A549 (cell line): ENCODE results near the gene TFF2. TPM values are rescaled to one million over a fixed set of nuclear protein-coding genes. Genes with fewer than 3 reads are reported as not detected.

Experiments used
- ATAC-seq, 2 experiments: fragments of 200-7000 bp in 1 of 2; fragments of >200 bp in 1 of 2; cut with Nextera tagmentation in 1 of 2; cut with Tn5 transposase in 1 of 2; 3 replicates each; pipeline versions ENCODE4 v1.8.0 to v1.9.1; 2018 to 2020; ENCODE audit warnings: mild to moderate bottlenecking in 1 of 2, moderate library complexity in 1 of 2
- CTCF ChIA-PET: fragments of 300-600 bp; sonication (Branson Sonifier 250); formaldehyde crosslinking; extraction: SDS; loops from one replicate; lab custom pipeline; 2021; ENCODE audit warnings: antibody characterized with exemption, inconsistent platforms; lab: Yijun Ruan, JAX
- POLR2A ChIA-PET: fragments of 350-600 bp; formaldehyde crosslinking; extraction: SDS; loops from one replicate; lab custom pipeline; 2021; ENCODE audit warnings: antibody characterized with exemption, inconsistent platforms; lab: Yijun Ruan, JAX
- DNase-seq, 2 experiments: peaks; one replicate each; pipeline versions ENCODE4 v3.0.0 to v3.0.0-alpha.2; 2011 to 2016; ENCODE audit warnings: low read depth in 1 of 2, low spot score in 1 of 2
- FAIRE-seq: peaks from 2 replicates; lab custom pipeline; 2011; peaks lifted over from hg19 to GRCh38; lab: Jason Lieb, UNC
- H3K27ac ChIP-seq, 2 experiments: fragments of >200 bp; sonication (Bioruptor Twin); formaldehyde crosslinking; 3 replicates each; pipeline ENCODE4 v1.5.1; 2016 to 2017
- H3K4me1 ChIP-seq: fragments of >200 bp; sonication (Bioruptor Twin); formaldehyde crosslinking; 3 replicates; pipeline ENCODE4 v1.6.1; 2016
- H3K4me2 ChIP-seq: fragments of >200 bp; sonication (Bioruptor Twin); formaldehyde crosslinking; 3 replicates; pipeline ENCODE4 v1.6.1; 2016
- H3K4me3 ChIP-seq: fragments of >200 bp; sonication (Bioruptor Twin); formaldehyde crosslinking; 3 replicates; pipeline ENCODE4 v1.5.1; 2016
- H3K9me3 ChIP-seq: fragments of >200 bp; sonication (Bioruptor Twin); formaldehyde crosslinking; 3 replicates; pipeline ENCODE4 v1.6.1; 2016
- BHLHE40 ChIP-seq: IDR thresholded peaks from 2 replicates; pipeline ENCODE4 v1.6.1; 2012; ENCODE audit warnings: low read depth, low read length, inconsistent platforms
- CHD2 ChIP-seq: fragments of 150-350 bp; IDR thresholded peaks from 2 replicates; pipeline ENCODE4 v1.6.1; 2014; ENCODE audit warnings: low read length; ENCODE audit not compliant: partially characterized antibody
- CHD4 ChIP-seq: fragments of 200-600 bp; sonication (generic); IDR thresholded peaks from 2 replicates; pipeline ENCODE4 v1.6.1; 2016; ENCODE audit warnings: antibody characterized with exemption, mild to moderate bottlenecking, borderline replicate concordance
- FOXS1 ChIP-seq: fragments of 250-450 bp; sonication (Bioruptor Pico); IDR thresholded peaks from 2 replicates; pipeline ENCODE4 v1.5.0; 2020; ENCODE audit warnings: mild to moderate bottlenecking, moderate library complexity
- HDAC2 ChIP-seq: fragments of 200-600 bp; sonication (generic); IDR thresholded peaks from 2 replicates; pipeline ENCODE4 v1.6.1; 2016
- HEYL ChIP-seq: fragments of 250-450 bp; sonication (Bioruptor Pico); IDR thresholded peaks from 2 replicates; pipeline ENCODE4 v1.8.0; 2021; ENCODE audit warnings: mild to moderate bottlenecking, moderate library complexity
- HOXA7 ChIP-seq: fragments of 250-450 bp; sonication (Bioruptor Pico); IDR thresholded peaks from 2 replicates; pipeline ENCODE4 v1.5.0; 2020; ENCODE audit warnings: mild to moderate bottlenecking, moderate library complexity
- HOXB5 ChIP-seq: fragments of 250-450 bp; sonication (Bioruptor Pico); IDR thresholded peaks from 2 replicates; pipeline ENCODE4 v1.5.0; 2020; ENCODE audit warnings: mild to moderate bottlenecking, moderate library complexity
- JUNB ChIP-seq: fragments of >200 bp; sonication (Bioruptor Twin); formaldehyde crosslinking; IDR thresholded peaks from 2 replicates; pipeline ENCODE4 v1.6.1; 2016
- KDM1A ChIP-seq: fragments of 200-600 bp; sonication (generic); IDR thresholded peaks from 2 replicates; pipeline ENCODE4 v1.6.1; 2016; ENCODE audit warnings: low read depth, mild to moderate bottlenecking
- KDM5A ChIP-seq: fragments of 200-600 bp; sonication (generic); IDR thresholded peaks from 2 replicates; pipeline ENCODE4 v1.6.1; 2016; ENCODE audit warnings: antibody characterized with exemption, mild to moderate bottlenecking
- MAFK ChIP-seq: fragments of 450-650 bp; IDR thresholded peaks from 2 replicates; pipeline ENCODE4 v1.6.1; 2014; ENCODE audit not compliant: partially characterized antibody
- NPAS2 ChIP-seq: fragments of 250-450 bp; sonication (Bioruptor Pico); IDR thresholded peaks from 2 replicates; pipeline ENCODE4 v1.8.0; 2022; ENCODE audit warnings: mild to moderate bottlenecking, moderate library complexity, borderline replicate concordance
- PHF8 ChIP-seq: fragments of 200-600 bp; sonication (generic); IDR thresholded peaks from 2 replicates; pipeline ENCODE4 v1.6.1; 2016; ENCODE audit warnings: low read depth, mild to moderate bottlenecking, antibody characterized with exemption, moderate library complexity, borderline replicate concordance
- RAD21 ChIP-seq, 2 experiments: fragments of >200 bp in 1 of 2; sonication (Bioruptor Twin) in 1 of 2; formaldehyde crosslinking in 1 of 2; IDR thresholded peaks in 1 of 2; conservative IDR thresholded peaks in 1 of 2; 2 replicates in 1 of 2; 3 replicates in 1 of 2; pipeline ENCODE4 v1.6.1; 2012 to 2018; ENCODE audit warnings: inconsistent platforms in 1 of 2
- RARB ChIP-seq: fragments of 250-450 bp; sonication (Bioruptor Pico); IDR thresholded peaks from 2 replicates; pipeline ENCODE4 v1.8.0; 2021; ENCODE audit warnings: mild to moderate bottlenecking, moderate library complexity
- SMC3 ChIP-seq: fragments of >200 bp; sonication (Bioruptor Twin); formaldehyde crosslinking; IDR thresholded peaks from 3 replicates; pipeline ENCODE4 v1.6.1; 2018; ENCODE audit warnings: inconsistent platforms
- SREBF2 ChIP-seq: fragments of 450-650 bp; IDR thresholded peaks from 2 replicates; pipeline ENCODE4 v1.6.1; 2014; ENCODE audit warnings: mild to moderate bottlenecking, moderate library complexity
- ZC3H11A ChIP-seq: fragments of 450-650 bp; IDR thresholded peaks from 2 replicates; pipeline ENCODE4 v1.6.1; 2014; ENCODE audit warnings: antibody characterized with exemption, mild to moderate bottlenecking
- ZNF302 ChIP-seq: fragments of 250-450 bp; sonication (Bioruptor Pico); IDR thresholded peaks from 2 replicates; pipeline ENCODE4 v1.9.0; 2021; ENCODE audit warnings: inconsistent platforms, mild to moderate bottlenecking, moderate library complexity
- WGBS: methylation state at CpG from one replicate; pipeline ENCODE4 v1.1.6; 2017; ENCODE audit errors: missing lambda C conversion rate; 5-methylcytosine and 5-hydroxymethylcytosine counted together
- polyA plus RNA-seq, 4 experiments: library from polyadenylated mRNA; depleted of rRNA in 3 of 4; stranded (reverse); fragments of >200 nt; fragmentation: RNase III in 1 of 4; extraction: RNeasy Plus Mini Kit Qiagen cat#74134 plus additional on column Dnase treatment in 1 of 4; gene quantifications; 2 replicates in 3 of 4; 3 replicates in 1 of 4; pipeline ENCODE4 v1.2.3, GENCODE V29; 2011 to 2017
- TF ChIP-seq, protein P1 (sequence below): fragments of >200 bp; sonication (Bioruptor Twin); formaldehyde crosslinking; IDR thresholded peaks from 3 replicates; pipeline ENCODE4 v1.6.1; 2016
- TF ChIP-seq, protein P2 (sequence below): fragments of 250-450 bp; sonication (Bioruptor Pico); IDR thresholded peaks from 2 replicates; pipeline ENCODE4 v1.5.0; 2020; ENCODE audit warnings: low read depth, mild to moderate bottlenecking, moderate library complexity
- TF ChIP-seq, protein P3 (sequence below): fragments of >200 bp; sonication (Bioruptor Twin); formaldehyde crosslinking; IDR thresholded peaks from 3 replicates; pipeline ENCODE4 v1.5.1; 2016

The TFF2 gene
- polyA plus RNA-seq, 2 of the 4 experiments (the other 2 are of a cell fraction): not detected

DNA sequence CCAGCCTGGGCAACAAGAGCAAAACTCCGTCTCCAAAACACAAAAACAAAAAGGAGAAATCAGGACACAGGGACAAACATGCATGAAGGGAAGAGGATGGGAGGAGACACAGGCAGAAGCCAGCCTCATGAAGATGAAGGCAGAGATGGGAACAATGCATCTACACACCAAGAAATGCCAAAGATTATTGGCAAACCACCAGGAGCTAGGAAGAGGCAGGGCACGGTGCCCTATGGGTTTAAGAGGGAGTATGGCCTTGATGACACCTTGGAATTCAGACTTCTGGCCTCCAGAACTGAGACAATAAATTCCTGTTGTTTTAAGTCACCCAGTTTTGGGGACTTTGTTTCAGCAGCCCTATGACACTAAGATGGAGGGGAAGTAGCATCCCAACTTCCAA lies 39.9 kb upstream of the TFF2 start:
- FAIRE-seq: no peak
- no peak for ATAC-seq
- no peak for DNase-seq
- no peak overlapping the region for H3K27ac ChIP-seq
- TF ChIP-seq ZC3H11A: no peak
- TF ChIP-seq RARB (CRISPR knock-in tag): no peak
- no peak for TF ChIP-seq PHF8
- TF ChIP-seq CHD4: no peak
- TF ChIP-seq, protein P1, sequence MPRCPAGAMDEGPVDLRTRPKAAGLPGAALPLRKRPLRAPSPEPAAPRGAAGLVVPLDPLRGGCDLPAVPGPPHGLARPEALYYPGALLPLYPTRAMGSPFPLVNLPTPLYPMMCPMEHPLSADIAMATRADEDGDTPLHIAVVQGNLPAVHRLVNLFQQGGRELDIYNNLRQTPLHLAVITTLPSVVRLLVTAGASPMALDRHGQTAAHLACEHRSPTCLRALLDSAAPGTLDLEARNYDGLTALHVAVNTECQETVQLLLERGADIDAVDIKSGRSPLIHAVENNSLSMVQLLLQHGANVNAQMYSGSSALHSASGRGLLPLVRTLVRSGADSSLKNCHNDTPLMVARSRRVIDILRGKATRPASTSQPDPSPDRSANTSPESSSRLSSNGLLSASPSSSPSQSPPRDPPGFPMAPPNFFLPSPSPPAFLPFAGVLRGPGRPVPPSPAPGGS: no peak
- no peak for TF ChIP-seq KDM1A
- TF ChIP-seq BHLHE40: no peak
- TF ChIP-seq RAD21 (conservative IDR thresholded peaks at IDR 0.05 in 1 of 2, IDR thresholded peaks at IDR 0.05 in 1 of 2): no peak
- TF ChIP-seq SMC3: no peak
- TF ChIP-seq JUNB: no peak
- TF ChIP-seq ZNF302 (CRISPR knock-in tag): no peak
- TF ChIP-seq, protein P2, sequence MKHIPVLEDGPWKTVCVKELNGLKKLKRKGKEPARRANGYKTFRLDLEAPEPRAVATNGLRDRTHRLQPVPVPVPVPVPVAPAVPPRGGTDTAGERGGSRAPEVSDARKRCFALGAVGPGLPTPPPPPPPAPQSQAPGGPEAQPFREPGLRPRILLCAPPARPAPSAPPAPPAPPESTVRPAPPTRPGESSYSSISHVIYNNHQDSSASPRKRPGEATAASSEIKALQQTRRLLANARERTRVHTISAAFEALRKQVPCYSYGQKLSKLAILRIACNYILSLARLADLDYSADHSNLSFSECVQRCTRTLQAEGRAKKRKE (CRISPR knock-in tag): no peak
- TF ChIP-seq KDM5A: no peak
- TF ChIP-seq HDAC2: no peak
- TF ChIP-seq CHD2: no peak
- no peak overlapping the region for H3K4me2 ChIP-seq
- H3K4me1 ChIP-seq: no peaks in the 10 kb centered on the region
- ChIA-PET POLR2A (no interaction called here), CTCF (no interaction called here)
- H3K4me3 ChIP-seq: no peak overlapping the region
- no peaks in the 10 kb centered on the region for H3K9me3 ChIP-seq
- WGBS: 36% methylated on average over 2 of the region's 2 CpGs

DNA sequence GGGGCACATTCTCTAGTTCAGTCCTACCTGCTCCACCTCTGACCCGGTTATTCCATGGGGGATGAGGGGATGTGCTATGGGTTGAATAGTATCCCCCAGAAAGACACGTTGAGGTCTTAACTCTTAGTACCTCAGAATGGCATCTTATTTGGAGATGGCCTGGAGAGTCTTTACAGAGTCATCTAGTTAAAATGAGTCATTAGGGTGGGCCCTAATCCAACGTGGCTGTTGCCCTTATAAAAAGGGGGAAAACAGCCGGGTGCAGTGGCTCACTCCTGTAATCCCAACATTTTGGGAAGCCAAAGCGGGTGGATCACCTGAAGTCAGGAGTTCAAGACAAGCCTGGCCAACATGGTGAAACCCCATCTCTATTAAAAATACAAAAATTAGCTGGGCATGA lies 39.4 kb upstream of the TFF2 start:
- no peak for DNase-seq

DNA sequence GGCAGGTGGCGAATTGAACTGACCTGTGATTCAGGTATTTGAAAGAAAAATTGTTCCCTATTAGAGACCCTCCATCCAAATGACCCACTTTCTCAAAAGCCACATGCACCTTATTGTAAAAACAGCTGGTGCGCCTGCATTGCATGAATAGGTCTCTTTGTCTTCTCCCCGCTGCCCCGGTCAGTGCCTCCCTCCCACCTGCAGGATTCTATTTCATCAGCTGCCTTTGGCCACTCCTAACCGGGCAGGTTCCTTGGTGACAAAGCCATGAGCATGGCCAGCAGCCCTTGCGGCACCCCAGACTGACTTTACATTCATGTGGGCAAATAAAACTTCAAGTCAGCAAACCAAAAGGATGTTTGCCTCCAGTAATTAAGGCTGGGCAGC lies 38.6 kb upstream of the TFF2 start:
- FAIRE-seq (no peak), ATAC-seq (no peak), DNase-seq (no peak)
- Histone ChIP-seq H3K4me1 (no peaks in the 10 kb centered on the region), H3K27ac (no peak overlapping the region), H3K4me2 (no peak overlapping the region), H3K4me3 (no peak overlapping the region), H3K9me3 (no peaks in the 10 kb centered on the region)
- ChIA-PET POLR2A (no interaction called here), CTCF (no interaction called here)
- 69% methylated on average over 6 of the region's 6 CpGs for WGBS
- TF ChIP-seq NPAS2 (no peak), FOXS1 (CRISPR knock-in tag) (no peak), HOXB5 (CRISPR knock-in tag) (no peak), MAFK (no peak), SREBF2 (no peak), HEYL (CRISPR knock-in tag) (no peak), PHF8 (no peak)

More for the DNA sequence above, 39.4 kb upstream of the TFF2 start:
- no peak for FAIRE-seq
- Histone ChIP-seq H3K4me2 (no peak overlapping the region), H3K4me3 (no peak overlapping the region), H3K9me3 (no peaks in the 10 kb centered on the region), H3K4me1 (no peaks in the 10 kb centered on the region), H3K27ac (no peak overlapping the region)
- POLR2A ChIA-PET: no interaction called here
- CTCF ChIA-PET: no interaction called here
- no peak for ATAC-seq
- TF ChIP-seq, protein P3, sequence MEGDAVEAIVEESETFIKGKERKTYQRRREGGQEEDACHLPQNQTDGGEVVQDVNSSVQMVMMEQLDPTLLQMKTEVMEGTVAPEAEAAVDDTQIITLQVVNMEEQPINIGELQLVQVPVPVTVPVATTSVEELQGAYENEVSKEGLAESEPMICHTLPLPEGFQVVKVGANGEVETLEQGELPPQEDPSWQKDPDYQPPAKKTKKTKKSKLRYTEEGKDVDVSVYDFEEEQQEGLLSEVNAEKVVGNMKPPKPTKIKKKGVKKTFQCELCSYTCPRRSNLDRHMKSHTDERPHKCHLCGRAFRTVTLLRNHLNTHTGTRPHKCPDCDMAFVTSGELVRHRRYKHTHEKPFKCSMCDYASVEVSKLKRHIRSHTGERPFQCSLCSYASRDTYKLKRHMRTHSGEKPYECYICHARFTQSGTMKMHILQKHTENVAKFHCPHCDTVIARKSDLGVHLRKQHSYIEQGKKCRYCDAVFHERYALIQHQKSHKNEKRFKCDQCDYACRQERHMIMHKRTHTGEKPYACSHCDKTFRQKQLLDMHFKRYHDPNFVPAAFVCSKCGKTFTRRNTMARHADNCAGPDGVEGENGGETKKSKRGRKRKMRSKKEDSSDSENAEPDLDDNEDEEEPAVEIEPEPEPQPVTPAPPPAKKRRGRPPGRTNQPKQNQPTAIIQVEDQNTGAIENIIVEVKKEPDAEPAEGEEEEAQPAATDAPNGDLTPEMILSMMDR: no peak
- TF ChIP-seq HOXA7 (CRISPR knock-in tag): no peak
- 38% methylated on average over 5 of the region's 5 CpGs for whole genome bisulfite sequencing
